H1 (cell line): ENCODE measurements around the gene FOXO6. TPM values are rescaled to one million over a fixed set of nuclear protein-coding genes. Genes with fewer than 3 reads are reported as not detected.

Experiments used
- CTCF ChIA-PET: fragments of 300-600 bp; sonication (Branson Sonifier 250); formaldehyde crosslinking; loops from one replicate; lab custom pipeline; 2021; ENCODE audit not compliant: partially characterized antibody; lab: Charles Lee
- POLR2A ChIA-PET: fragments of 300-600 bp; sonication (Branson Sonifier 250); formaldehyde crosslinking; loops from one replicate; lab custom pipeline; 2021; ENCODE audit warnings: inconsistent platforms; ENCODE audit not compliant: partially characterized antibody; lab: Charles Lee
- DNase-seq, 2 experiments: peaks; one replicate each; pipeline versions ENCODE4 v3.0.0 to v3.0.0-alpha.2; 2010 to 2022; ENCODE audit warnings: low spot score in 2 of 2, low read depth in 1 of 2, mixed read lengths in 1 of 2
- FAIRE-seq: peaks from 2 replicates; lab custom pipeline; 2011; peaks lifted over from hg19 to GRCh38; lab: Jason Lieb, UNC
- H2AFZ ChIP-seq: 2 replicates; pipeline ENCODE4 v1.8.1; 2012; ENCODE audit warnings: low read length, inconsistent platforms
- H2AK5ac ChIP-seq: 2 replicates; pipeline ENCODE4 v1.6.1; 2013; ENCODE audit warnings: low read depth, low read length
- H2BK120ac ChIP-seq: replicated peaks from 2 replicates; pipeline ENCODE3; 2013; ENCODE audit warnings: low read depth, low read length, inconsistent platforms
- H2BK12ac ChIP-seq: 2 replicates; pipeline ENCODE4 v1.6.1; 2013; ENCODE audit warnings: low read depth, low read length
- H2BK15ac ChIP-seq: 2 replicates; pipeline ENCODE4 v1.6.1; 2013; ENCODE audit warnings: low read length
- H2BK20ac ChIP-seq: 2 replicates; pipeline ENCODE4 v1.6.1; 2013; ENCODE audit warnings: low read length
- H2BK5ac ChIP-seq: 2 replicates; pipeline ENCODE4 v1.6.1; 2013; ENCODE audit warnings: low read depth, low read length
- H3K14ac ChIP-seq: 2 replicates; pipeline ENCODE4 v1.6.1; 2013; ENCODE audit warnings: inconsistent platforms; ENCODE audit not compliant: insufficient read length
- H3K18ac ChIP-seq: 2 replicates; pipeline ENCODE4 v1.6.1; 2013; ENCODE audit warnings: low read length; ENCODE audit errors: extremely low read depth
- H3K23ac ChIP-seq: 2 replicates; pipeline ENCODE4 v1.6.1; 2013; ENCODE audit warnings: inconsistent platforms; ENCODE audit not compliant: insufficient read length
- H3K23me2 ChIP-seq: 2 replicates; pipeline ENCODE4 v1.6.1; 2013; ENCODE audit warnings: low read depth, low read length
- H3K27ac ChIP-seq: 2 replicates; pipeline ENCODE4 v1.6.1; 2011; ENCODE audit warnings: low read depth, low read length, inconsistent platforms
- H3K27me3 ChIP-seq, 4 experiments: replicated peaks in 1 of 4; 1 replicate in 1 of 4; 2 replicates in 3 of 4; pipeline versions ENCODE4 v1.6.1 to v1.8.1; 2011 to 2013; ENCODE audit warnings: low read length in 3 of 4, mild to moderate bottlenecking in 3 of 4, inconsistent platforms in 2 of 4, mixed read lengths in 2 of 4, moderate library complexity in 1 of 4; ENCODE audit not compliant: control insufficient read depth in 3 of 4, insufficient read depth in 3 of 4; ENCODE audit errors: extremely low read depth in 1 of 4
- H3K36me3 ChIP-seq, 4 experiments: 2 replicates each; pipeline versions ENCODE4 v1.6.1 to v1.8.1; 2011 to 2013; ENCODE audit warnings: mild to moderate bottlenecking in 4 of 4, low read length in 3 of 4, moderate library complexity in 2 of 4, control low read depth in 1 of 4, inconsistent platforms in 1 of 4; ENCODE audit not compliant: insufficient read depth in 4 of 4, control insufficient read depth in 2 of 4
- H3K4ac ChIP-seq: replicated peaks from 2 replicates; pipeline ENCODE3; 2013; ENCODE audit warnings: low read length, low read depth, mixed read lengths, inconsistent platforms; ENCODE audit not compliant: insufficient read length
- H3K4me1 ChIP-seq, 4 experiments: replicated peaks in 1 of 4; 1 replicate in 1 of 4; 2 replicates in 3 of 4; pipeline versions ENCODE4 v1.6.1 to v1.8.1; 2011 to 2013; ENCODE audit warnings: low read length in 3 of 4, inconsistent platforms in 2 of 4, mixed read lengths in 1 of 4; ENCODE audit not compliant: insufficient read depth in 4 of 4, control insufficient read depth in 3 of 4
- H3K4me2 ChIP-seq, 2 experiments: 2 replicates each; pipeline versions ENCODE4 v1.6.1 to v1.8.1; 2011 to 2013; ENCODE audit warnings: low read depth in 2 of 2, low read length in 2 of 2, control low read depth in 1 of 2, inconsistent platforms in 1 of 2, mild to moderate bottlenecking in 1 of 2; ENCODE audit not compliant: insufficient read depth in 1 of 2
- H3K4me3 ChIP-seq, 4 experiments: fragments of 200-600, 300-600 bp in 1 of 4; sonication (generic), shearing (Covaris generic), sonication (Bioruptor Twin) in 1 of 4; 2 replicates each; pipeline versions ENCODE4 v1.5.1 to v1.8.1; 2011 to 2016; ENCODE audit warnings: low read length in 4 of 4, low read depth in 3 of 4, control low read depth in 2 of 4, inconsistent platforms in 2 of 4, mild to moderate bottlenecking in 2 of 4, mixed read lengths in 1 of 4, moderate library complexity in 1 of 4; ENCODE audit not compliant: insufficient read depth in 2 of 4; ENCODE audit errors: extremely low read depth in 1 of 4
- H3K56ac ChIP-seq: replicated peaks from 2 replicates; pipeline ENCODE3; 2013; ENCODE audit warnings: low read depth, mild to moderate bottlenecking, mixed read lengths, low read length, inconsistent platforms; ENCODE audit not compliant: insufficient read length
- H3K79me1 ChIP-seq: 2 replicates; pipeline ENCODE4 v1.6.1; 2013; ENCODE audit warnings: low read depth, low read length, control low read depth
- H3K79me2 ChIP-seq, 2 experiments: 2 replicates each; pipeline versions ENCODE4 v1.6.1 to v1.8.1; 2012 to 2013; ENCODE audit warnings: low read length in 2 of 2, mild to moderate bottlenecking in 2 of 2, inconsistent platforms in 1 of 2; ENCODE audit not compliant: insufficient read depth in 2 of 2, control insufficient read depth in 1 of 2
- H3K9ac ChIP-seq, 4 experiments: replicated peaks in 1 of 4; 1 replicate in 1 of 4; 2 replicates in 3 of 4; pipeline versions ENCODE4 v1.6.1 to v1.8.1; 2011 to 2013; ENCODE audit warnings: low read depth in 3 of 4, low read length in 3 of 4, control low read depth in 2 of 4, mild to moderate bottlenecking in 2 of 4, moderate library complexity in 2 of 4, inconsistent platforms in 1 of 4; ENCODE audit errors: extremely low read depth in 1 of 4
- H3K9me3 ChIP-seq, 2 experiments: 2 replicates each; pipeline versions ENCODE4 v1.6.1 to v1.8.1; 2012 to 2013; ENCODE audit warnings: mild to moderate bottlenecking in 2 of 2, moderate library complexity in 2 of 2, control low read depth in 1 of 2, inconsistent platforms in 1 of 2, low read depth in 1 of 2, low read length in 1 of 2, mixed read lengths in 1 of 2; ENCODE audit not compliant: insufficient read depth in 2 of 2
- H4K20me1 ChIP-seq, 2 experiments: replicated peaks in 1 of 2; 2 replicates each; pipeline versions ENCODE3 to v1.8.1; 2011 to 2013; ENCODE audit warnings: inconsistent platforms in 2 of 2, low read length in 2 of 2, mild to moderate bottlenecking in 1 of 2; ENCODE audit not compliant: insufficient read depth in 2 of 2, control insufficient read depth in 1 of 2
- H4K5ac ChIP-seq: 2 replicates; pipeline ENCODE4 v1.6.1; 2013; ENCODE audit warnings: low read length, low read depth, mixed read lengths, inconsistent platforms; ENCODE audit not compliant: insufficient read length
- H4K8ac ChIP-seq: 2 replicates; pipeline ENCODE4 v1.8.0; 2013; ENCODE audit warnings: mild to moderate bottlenecking, moderate library complexity, low read length, inconsistent platforms; ENCODE audit not compliant: insufficient read depth; ENCODE audit errors: extremely low read depth
- H4K91ac ChIP-seq: replicated peaks from 2 replicates; pipeline ENCODE3; 2013; ENCODE audit warnings: low read length, mixed read lengths, inconsistent platforms; ENCODE audit not compliant: insufficient read length
- CHD1 ChIP-seq: IDR thresholded peaks from 2 replicates; pipeline ENCODE4 v1.6.1; 2012; ENCODE audit warnings: low read depth, low read length, improper control_type of control experiment
- CTBP2 ChIP-seq: IDR thresholded peaks from 2 replicates; pipeline ENCODE4 v1.7.0; 2011; ENCODE audit warnings: borderline replicate concordance, mild to moderate bottlenecking, moderate library complexity, mixed read lengths, low read length; ENCODE audit not compliant: insufficient read depth, insufficient read length
- EZH2 ChIP-seq: fragments of 200-600 bp; sonication (generic); IDR thresholded peaks from 2 replicates; pipeline ENCODE4 v1.7.1; 2012; ENCODE audit warnings: low read depth, mild to moderate bottlenecking, moderate library complexity, low read length, inconsistent platforms; ENCODE audit not compliant: severe bottlenecking
- MAFK ChIP-seq: IDR thresholded peaks from 2 replicates; pipeline ENCODE4 v1.6.1; 2012; ENCODE audit warnings: low read depth, mild to moderate bottlenecking, improper control_type of control experiment, low read length
- MAX ChIP-seq: IDR thresholded peaks from 2 replicates; pipeline ENCODE4 v1.6.1; 2012; ENCODE audit warnings: inconsistent platforms
- PHF8 ChIP-seq: fragments of 200-600 bp; sonication (generic); conservative IDR thresholded peaks from 2 replicates; pipeline ENCODE4 v1.7.1; 2012; ENCODE audit warnings: low read depth, mild to moderate bottlenecking, inconsistent platforms, low read length, moderate library complexity
- POLR2AphosphoS5 ChIP-seq: IDR thresholded peaks from 2 replicates; pipeline ENCODE4 v1.6.1; 2011; ENCODE audit warnings: low read depth, low read length
- POU5F1 ChIP-seq: IDR thresholded peaks from 2 replicates; pipeline ENCODE4 v1.6.1; 2011; ENCODE audit warnings: low read depth, mild to moderate bottlenecking, low read length, moderate library complexity
- RXRA ChIP-seq: IDR thresholded peaks from 2 replicates; pipeline ENCODE4 v1.6.1; 2011; ENCODE audit warnings: low read depth, mild to moderate bottlenecking, low read length, moderate library complexity; ENCODE audit not compliant: insufficient read depth
- WGBS, 2 experiments: shearing (Covaris generic) in 1 of 2; methylation state at CpG; one replicate each; pipeline versions ENCODE4 v1.1.6 to v1.1.7; 2013 to 2015; ENCODE audit warnings: low lambda C conversion rate in 2 of 2, mixed read lengths in 2 of 2, inconsistent platforms in 1 of 2, low coverage in 1 of 2, missing lambda C conversion rate in 1 of 2; ENCODE audit not compliant: insufficient replicate concordance in 2 of 2, insufficient coverage in 1 of 2, insufficient read length in 1 of 2; ENCODE audit errors: extremely low coverage in 1 of 2, missing lambda C conversion rate in 1 of 2; 5-methylcytosine and 5-hydroxymethylcytosine counted together
- polyA plus RNA-seq, 7 experiments: library from polyadenylated mRNA; depleted of rRNA in 3 of 7; stranded (reverse) in 5 of 7; unstranded in 2 of 7; fragments of >200 nt in 5 of 7; fragments of 200-250 nt in 2 of 7; gene quantifications; 1 replicate in 5 of 7; 2 replicates in 1 of 7; 4 replicates in 1 of 7; pipeline versions ENCODE4 v1.2.1 to v1.2.3, GENCODE V29; 2011 to 2013; ENCODE audit warnings: missing spikeins in 2 of 7, mixed read lengths in 2 of 7
- total RNA-seq: library from RNA; stranded (reverse); fragmentation: NEBNext Ultra II Directional; extraction: Animal tissue kit (Norgen Biotek cat#: 25700); gene quantifications from 2 replicates; pipeline ENCODE4 v1.2.1, GENCODE V29; 2021
- TF ChIP-seq, protein P1 (sequence below), 3 experiments: IDR thresholded peaks; 1 replicate in 2 of 3; 2 replicates in 1 of 3; pipeline versions ENCODE4 v1.5.1 to v1.6.1; 2011; ENCODE audit warnings: low read length in 3 of 3, mild to moderate bottlenecking in 3 of 3, inconsistent platforms in 2 of 3, low read depth in 1 of 3, moderate library complexity in 1 of 3; ENCODE audit not compliant: insufficient read depth in 1 of 3; ENCODE audit errors: control extremely low read depth in 1 of 3

FOXO6 gene
- total and polyA plus RNA-seq, 2 of the 8 experiments (the other 6 are each of a cell fraction or from before 2014, with no cell fraction given), result 0.59 to 3.0 TPM

DNA sequence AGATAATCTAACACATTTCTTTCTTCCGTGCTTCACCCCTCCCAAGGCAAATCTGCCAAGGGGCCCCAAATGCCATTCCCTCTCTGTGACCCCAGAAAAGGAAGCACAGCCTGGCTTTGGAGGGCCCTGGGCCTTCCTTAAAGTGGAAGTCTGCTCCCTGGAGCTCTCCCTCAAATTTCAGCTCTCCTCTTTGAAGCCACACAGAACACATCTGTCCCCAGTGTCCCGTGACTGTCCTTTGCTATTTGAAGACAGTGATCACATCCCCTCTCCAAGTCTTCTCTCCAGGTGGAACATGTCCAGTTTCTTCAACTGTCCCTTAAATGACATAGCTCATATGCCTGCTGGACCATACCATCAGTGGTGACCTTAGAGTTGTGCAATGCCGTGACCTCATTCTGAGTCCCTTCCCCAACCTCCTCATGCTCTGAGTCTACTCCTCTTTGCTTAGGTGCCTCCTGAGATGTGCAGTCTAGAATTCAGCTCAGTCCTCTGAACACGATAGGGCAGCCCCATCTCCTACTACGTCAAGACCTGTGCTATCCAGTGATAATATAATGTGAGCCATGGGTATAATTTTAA is 18.4 kb upstream of the FOXO6 start:
- no peak for FAIRE-seq
- POLR2A ChIA-PET, result interaction anchor here (1.0 to 1.3 kb wide), 2 partner anchors 9 to 18 kb away, joined by 3 read pairs; no protein-coding TSS in a partner anchor
- H3K4me2 ChIP-seq, result no peak overlapping the region
- no peak for TF ChIP-seq MAX
- no peak for TF ChIP-seq PHF8
- no peak for TF ChIP-seq CHD1
- TF ChIP-seq, protein P1, sequence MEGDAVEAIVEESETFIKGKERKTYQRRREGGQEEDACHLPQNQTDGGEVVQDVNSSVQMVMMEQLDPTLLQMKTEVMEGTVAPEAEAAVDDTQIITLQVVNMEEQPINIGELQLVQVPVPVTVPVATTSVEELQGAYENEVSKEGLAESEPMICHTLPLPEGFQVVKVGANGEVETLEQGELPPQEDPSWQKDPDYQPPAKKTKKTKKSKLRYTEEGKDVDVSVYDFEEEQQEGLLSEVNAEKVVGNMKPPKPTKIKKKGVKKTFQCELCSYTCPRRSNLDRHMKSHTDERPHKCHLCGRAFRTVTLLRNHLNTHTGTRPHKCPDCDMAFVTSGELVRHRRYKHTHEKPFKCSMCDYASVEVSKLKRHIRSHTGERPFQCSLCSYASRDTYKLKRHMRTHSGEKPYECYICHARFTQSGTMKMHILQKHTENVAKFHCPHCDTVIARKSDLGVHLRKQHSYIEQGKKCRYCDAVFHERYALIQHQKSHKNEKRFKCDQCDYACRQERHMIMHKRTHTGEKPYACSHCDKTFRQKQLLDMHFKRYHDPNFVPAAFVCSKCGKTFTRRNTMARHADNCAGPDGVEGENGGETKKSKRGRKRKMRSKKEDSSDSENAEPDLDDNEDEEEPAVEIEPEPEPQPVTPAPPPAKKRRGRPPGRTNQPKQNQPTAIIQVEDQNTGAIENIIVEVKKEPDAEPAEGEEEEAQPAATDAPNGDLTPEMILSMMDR (IDR thresholded peaks at IDR 0.05; ENCODE audit: control extremely low read depth in 1 of 3, insufficient read depth in 1 of 3, low read depth in 1 of 3, low read length in 3 of 3), result no peak
- no peak for TF ChIP-seq MAFK
- TF ChIP-seq EZH2, result no peak
- no peak for TF ChIP-seq POU5F1
- no peak for TF ChIP-seq RXRA
- no peak for TF ChIP-seq POLR2AphosphoS5
- no peak for TF ChIP-seq CTBP2

More for the DNA sequence above, 18.4 kb upstream of the FOXO6 start:
- Histone ChIP-seq H4K5ac (no peak overlapping the region), H4K8ac (no peak overlapping the region), H3K9me3 (no peaks in the 10 kb centered on the region; a peak in 1 of 4 replicates), H3K36me3 (no peaks in the 10 kb centered on the region), H2BK120ac (no peak overlapping the region), H2BK5ac (no peak overlapping the region), H2BK20ac (no peak overlapping the region), H2AK5ac (no peak overlapping the region), H2AFZ (no peak overlapping the region), H3K27ac (no peak overlapping the region), H2BK12ac (no peak overlapping the region), H3K9ac (no peak overlapping the region), H2BK15ac (no peak overlapping the region), H3K4me3 (no peak overlapping the region), H4K91ac (no peak overlapping the region), H3K27me3 (no peaks in the 10 kb centered on the region; a peak in 2 of 7 replicates), H3K79me2 (no peaks in the 10 kb centered on the region), H3K79me1 (no peaks in the 10 kb centered on the region), H3K4me1 (peaks cover 0 to 7% (median 2%) of the 10 kb centered on the region in 4 experiments; a peak in 3 of 7 replicates), H3K14ac (no peak overlapping the region), H3K56ac (no peak overlapping the region), H4K20me1 (no peaks in the 10 kb centered on the region), H3K23me2 (no peaks in the 10 kb centered on the region), H3K18ac (no peak overlapping the region), H3K23ac (no peak overlapping the region), H3K4ac (no peak overlapping the region)
- DNase-seq, result peak in 1 of 2 experiments; percentile 16
- 69% methylated on average over 5 of the region's 5 CpGs; no CpG with 5 or more reads in 1 of the 2 experiments for WGBS, 2 experiments
- CTCF ChIA-PET, result interaction anchor here (0.6 to 6.1 kb wide), 18 partner anchors 8 to 90 kb away, joined by 3 to 64 read pairs (median 9); partner anchors contain the start of gene FOXO6
